Measurements from ENCODE around the gene CNOT1.

DNA sequence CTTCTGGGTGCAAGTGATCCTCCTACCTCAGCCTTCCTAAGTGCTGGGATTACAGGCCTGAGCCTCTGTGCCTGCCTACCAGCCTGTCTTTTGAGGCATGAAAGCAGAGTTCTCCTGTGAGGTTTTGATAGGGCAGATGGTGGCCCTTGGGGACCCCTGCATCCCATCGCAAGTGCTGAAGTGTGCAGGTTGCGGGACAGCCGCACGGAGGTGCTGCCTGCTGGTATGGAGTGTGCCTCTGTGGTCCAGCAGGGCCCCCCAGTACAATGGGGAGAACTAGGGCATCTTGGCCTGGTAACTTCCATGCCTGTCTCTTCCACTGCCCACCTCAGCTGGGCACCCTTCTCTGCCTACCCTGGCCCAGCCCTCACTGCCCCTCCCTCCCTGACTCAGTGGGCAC is 139.6 kb downstream of the CNOT1 start:
- TF ChIP-seq, protein P1, sequence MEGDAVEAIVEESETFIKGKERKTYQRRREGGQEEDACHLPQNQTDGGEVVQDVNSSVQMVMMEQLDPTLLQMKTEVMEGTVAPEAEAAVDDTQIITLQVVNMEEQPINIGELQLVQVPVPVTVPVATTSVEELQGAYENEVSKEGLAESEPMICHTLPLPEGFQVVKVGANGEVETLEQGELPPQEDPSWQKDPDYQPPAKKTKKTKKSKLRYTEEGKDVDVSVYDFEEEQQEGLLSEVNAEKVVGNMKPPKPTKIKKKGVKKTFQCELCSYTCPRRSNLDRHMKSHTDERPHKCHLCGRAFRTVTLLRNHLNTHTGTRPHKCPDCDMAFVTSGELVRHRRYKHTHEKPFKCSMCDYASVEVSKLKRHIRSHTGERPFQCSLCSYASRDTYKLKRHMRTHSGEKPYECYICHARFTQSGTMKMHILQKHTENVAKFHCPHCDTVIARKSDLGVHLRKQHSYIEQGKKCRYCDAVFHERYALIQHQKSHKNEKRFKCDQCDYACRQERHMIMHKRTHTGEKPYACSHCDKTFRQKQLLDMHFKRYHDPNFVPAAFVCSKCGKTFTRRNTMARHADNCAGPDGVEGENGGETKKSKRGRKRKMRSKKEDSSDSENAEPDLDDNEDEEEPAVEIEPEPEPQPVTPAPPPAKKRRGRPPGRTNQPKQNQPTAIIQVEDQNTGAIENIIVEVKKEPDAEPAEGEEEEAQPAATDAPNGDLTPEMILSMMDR (IDR thresholded peaks at IDR 0.05 in 2 of 3, conservative IDR thresholded peaks at IDR 0.05 in 1 of 3; ENCODE audit: borderline replicate concordance in 1 of 3, insufficient read depth in 1 of 3, low read depth in 2 of 3, low read length in 2 of 3): no peak
- TF ChIP-seq ELF1 (IDR thresholded peaks at IDR 0.05; ENCODE audit: borderline replicate concordance, low read depth): no peak
- no peak for TF ChIP-seq EZH2 (IDR thresholded peaks at IDR 0.05)
- no peak for TF ChIP-seq SRF (IDR thresholded peaks at IDR 0.05; ENCODE audit: low read depth)
- TF ChIP-seq, protein P2, sequence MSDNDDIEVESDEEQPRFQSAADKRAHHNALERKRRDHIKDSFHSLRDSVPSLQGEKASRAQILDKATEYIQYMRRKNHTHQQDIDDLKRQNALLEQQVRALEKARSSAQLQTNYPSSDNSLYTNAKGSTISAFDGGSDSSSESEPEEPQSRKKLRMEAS (IDR thresholded peaks at IDR 0.05): no peak
- TF ChIP-seq SP1 (IDR thresholded peaks at IDR 0.05; ENCODE audit: low read depth): no peak
- TF ChIP-seq YY1 (IDR thresholded peaks at IDR 0.05; ENCODE audit: extremely low read depth, insufficient replicate concordance, low read depth, low read length): no peak
- TF ChIP-seq POLR2A (IDR thresholded peaks at IDR 0.05; ENCODE audit: borderline replicate concordance, extremely low read depth, insufficient read depth, insufficient read length): no peak
- no peak for TF ChIP-seq SIN3A (IDR thresholded peaks at IDR 0.05; ENCODE audit: low read depth)
- no peak for TF ChIP-seq EZH2phosphoT487 (IDR thresholded peaks at IDR 0.05; ENCODE audit: borderline replicate concordance)
- TF ChIP-seq POLR2AphosphoS5 (IDR thresholded peaks at IDR 0.05; ENCODE audit: low read depth, low read length): no peak
- TF ChIP-seq ZNF274 (IDR thresholded peaks at IDR 0.05; ENCODE audit: low read depth, low read length): no peak
- no peak for TF ChIP-seq RAD21 (IDR thresholded peaks at IDR 0.05; ENCODE audit: low read depth)

Measured in HCT116 (cell line).